ENCODE results near the gene HAP1.
"Not testable (repeated sequence)": the region's sequence is repeated elsewhere in the genome, so short reads cannot be mapped to it uniquely, and the experiment has no call there.

The HAP1 gene

DNA sequence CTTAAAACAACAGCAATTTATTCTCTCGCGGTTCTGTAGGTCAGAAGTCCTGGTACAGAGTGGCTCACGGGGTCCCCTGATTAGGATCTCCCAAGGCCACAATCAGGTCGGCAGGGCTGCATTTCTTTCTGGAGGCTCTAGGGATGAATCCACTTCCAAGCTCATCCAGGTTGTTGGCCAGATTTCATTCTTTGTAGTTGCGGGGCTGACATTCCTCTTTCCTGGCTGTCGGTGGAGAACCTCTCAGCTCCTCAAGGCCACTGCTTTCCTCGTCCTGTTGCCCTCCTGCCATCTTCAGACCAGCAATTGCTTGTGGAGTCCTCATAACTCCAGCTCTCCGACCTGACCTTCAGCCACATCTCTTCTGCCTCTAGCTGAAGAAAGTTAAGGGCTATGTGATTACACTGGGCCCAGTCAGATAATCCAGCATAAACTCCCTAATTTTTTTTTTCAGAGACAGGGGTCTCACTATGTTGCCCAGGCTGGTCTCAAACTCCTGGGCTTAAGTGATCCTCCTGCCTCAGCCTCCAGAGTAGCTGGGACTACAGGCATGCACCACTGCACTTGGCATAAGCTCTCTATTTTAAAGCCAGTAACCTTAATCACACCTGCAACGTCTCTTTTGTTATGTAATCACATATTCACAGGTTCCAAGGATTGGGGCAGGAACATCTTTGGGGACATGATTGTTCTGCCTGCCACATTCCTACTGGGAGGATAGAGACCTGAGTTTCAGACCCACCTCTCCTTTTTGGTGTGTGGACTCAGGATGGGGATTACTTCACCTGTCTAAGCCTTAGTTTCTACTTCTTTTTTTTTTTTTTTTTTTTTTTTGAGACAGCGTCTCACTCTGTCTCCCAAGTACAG lies 26.4 kb downstream of the HAP1 start:
- TF ChIP-seq JUND (IDR thresholded peaks at IDR 0.05; ENCODE audit: low read depth), result no peak
- in situ Hi-C loops (cut with HindIII; ENCODE audit: low pct_unique_long_range_greater_than_20kb, low sequenced_read_pairs), result no loop called here
- DNase-seq (ENCODE audit: low read depth in 1 of 2, low spot score in 1 of 2), result no peak

GRCh38 chr17:41705271-41705991 lies 29.0 kb downstream of the HAP1 start:
- TF ChIP-seq JUND (IDR thresholded peaks at IDR 0.05; ENCODE audit: low read depth), result no peak
- in situ Hi-C loops (cut with HindIII; ENCODE audit: low pct_unique_long_range_greater_than_20kb, low sequenced_read_pairs), result no loop called here
- DNase-seq (ENCODE audit: low read depth in 1 of 2, low spot score in 1 of 2), result no peak

- TF ChIP-seq JUND (IDR thresholded peaks at IDR 0.05; ENCODE audit: low read depth), result no peak
- in situ Hi-C loops (cut with HindIII; ENCODE audit: low pct_unique_long_range_greater_than_20kb, low sequenced_read_pairs), result no loop called here
- DNase-seq (ENCODE audit: low read depth in 1 of 2, low spot score in 1 of 2), result no peak
Observed at GRCh38 chr17:41702712-41703111, 31.7 kb downstream of the HAP1 start.

- in situ Hi-C loops (cut with HindIII; ENCODE audit: low pct_unique_long_range_greater_than_20kb, low sequenced_read_pairs); DNase-seq (ENCODE audit: low read depth in 1 of 2, low spot score in 1 of 2): not testable (repeated sequence)
Observed at GRCh38 chr17:41700843-41701242, 33.6 kb downstream of the HAP1 start.

GRCh38 chr17:41697122-41697962 lies 37.1 kb downstream of the HAP1 start:
- TF ChIP-seq JUND (IDR thresholded peaks at IDR 0.05; ENCODE audit: low read depth), result no peak
- peak in 1 of 2 experiments; percentile 56 for DNase-seq (ENCODE audit: low read depth in 1 of 2, low spot score in 1 of 2)
- in situ Hi-C loops (cut with HindIII; ENCODE audit: low pct_unique_long_range_greater_than_20kb, low sequenced_read_pairs), result no loop called here

DNA sequence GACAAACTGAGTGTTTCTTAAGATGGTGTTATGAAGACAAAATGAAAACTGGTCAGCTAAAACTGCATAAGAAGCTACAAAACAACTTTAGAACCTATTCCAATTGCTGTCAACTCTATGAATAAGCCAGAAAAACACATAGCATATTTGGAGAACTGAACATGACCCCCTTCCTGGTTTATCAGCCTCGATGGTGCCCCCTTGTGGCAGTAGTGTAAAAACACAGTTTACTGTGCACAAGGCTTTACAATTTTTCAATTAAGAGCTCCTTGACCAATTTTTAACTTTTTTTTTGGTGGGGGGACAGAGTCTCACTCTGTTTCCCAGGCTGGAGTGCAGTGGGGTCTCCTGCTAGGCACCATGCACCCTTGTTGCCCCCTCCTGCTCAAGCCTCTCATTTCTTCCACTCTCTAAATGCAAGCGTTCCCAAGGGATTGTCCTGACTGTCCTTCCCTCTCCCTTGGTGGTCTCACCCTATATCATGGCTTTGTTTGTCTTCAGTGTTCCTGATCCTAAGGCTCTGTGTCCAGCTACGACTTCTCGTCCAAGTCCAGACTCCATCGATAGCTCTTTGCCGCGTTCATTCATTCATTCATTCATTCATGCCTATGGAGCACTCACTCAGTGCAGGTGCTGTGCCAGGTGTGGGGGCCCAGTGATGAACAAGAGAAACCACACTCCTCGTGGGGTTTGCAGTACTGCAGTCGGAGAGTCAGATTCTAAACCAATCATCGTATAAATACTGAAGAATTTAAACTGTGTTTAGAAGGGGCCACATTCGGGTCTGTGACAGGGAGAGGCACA lies 38.3 kb downstream of the HAP1 start:
- no peak for TF ChIP-seq JUND (IDR thresholded peaks at IDR 0.05; ENCODE audit: low read depth)
- DNase-seq (ENCODE audit: low read depth in 1 of 2, low spot score in 1 of 2), result peak; percentile 60 to 90
- in situ Hi-C loops (cut with HindIII; ENCODE audit: low pct_unique_long_range_greater_than_20kb, low sequenced_read_pairs), result no loop called here

GRCh38 chr17:41695134-41695661 lies 39.2 kb downstream of the HAP1 start:
- no peak for DNase-seq (ENCODE audit: low read depth in 1 of 2, low spot score in 1 of 2)
- in situ Hi-C loops (cut with HindIII; ENCODE audit: low pct_unique_long_range_greater_than_20kb, low sequenced_read_pairs), result no loop called here
- TF ChIP-seq JUND (IDR thresholded peaks at IDR 0.05; ENCODE audit: low read depth), result no peak

GRCh38 chr17:41692722-41693521 lies 41.5 kb downstream of the HAP1 start:
- DNase-seq (ENCODE audit: low read depth in 1 of 2, low spot score in 1 of 2), result peak in 1 of 2 experiments; percentile 50
- no peak for TF ChIP-seq JUND (IDR thresholded peaks at IDR 0.05; ENCODE audit: low read depth)
- in situ Hi-C loops (cut with HindIII; ENCODE audit: low pct_unique_long_range_greater_than_20kb, low sequenced_read_pairs), result no loop called here

DNA sequence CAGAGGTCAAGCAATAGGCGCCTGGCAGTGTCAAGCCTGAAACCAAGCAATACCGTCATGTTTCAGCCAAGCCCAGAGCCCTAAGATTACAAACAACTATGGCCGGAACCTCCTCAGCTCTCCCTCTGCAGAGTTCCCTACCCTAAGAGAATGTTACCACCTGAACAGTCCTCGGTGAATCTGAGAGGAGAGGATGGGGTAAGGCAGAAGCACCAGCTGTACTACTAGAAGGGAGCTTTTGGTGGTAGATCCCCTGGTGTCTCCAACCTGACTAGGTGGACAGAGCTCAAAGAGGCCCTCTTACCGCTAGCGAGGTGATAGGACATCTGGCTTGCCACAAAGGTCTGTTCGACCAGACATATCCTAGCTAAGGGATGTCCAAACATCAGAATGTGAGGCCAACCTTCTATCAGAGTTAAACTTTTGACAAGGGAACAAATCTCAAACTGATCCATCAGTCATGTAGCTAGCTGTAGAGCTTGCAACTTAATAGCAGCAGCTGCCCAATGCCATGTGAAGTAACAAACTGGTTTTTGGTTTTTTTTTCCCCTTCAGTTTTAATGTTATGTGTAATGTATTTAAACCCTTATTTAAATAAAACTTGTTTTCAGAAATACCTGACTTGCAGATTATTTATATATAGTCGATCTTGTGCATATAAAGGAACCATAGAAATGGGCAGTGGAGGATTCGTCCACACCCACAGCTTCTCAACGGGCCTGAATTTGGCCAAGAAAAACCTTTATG lies 43.2 kb downstream of the HAP1 start:
- in situ Hi-C loops (cut with HindIII; ENCODE audit: low pct_unique_long_range_greater_than_20kb, low sequenced_read_pairs), result no loop called here
- DNase-seq (ENCODE audit: low read depth in 1 of 2, low spot score in 1 of 2), result peak in 1 of 2 experiments; percentile 31
- TF ChIP-seq JUND (IDR thresholded peaks at IDR 0.05; ENCODE audit: low read depth), result no peak

DNA sequence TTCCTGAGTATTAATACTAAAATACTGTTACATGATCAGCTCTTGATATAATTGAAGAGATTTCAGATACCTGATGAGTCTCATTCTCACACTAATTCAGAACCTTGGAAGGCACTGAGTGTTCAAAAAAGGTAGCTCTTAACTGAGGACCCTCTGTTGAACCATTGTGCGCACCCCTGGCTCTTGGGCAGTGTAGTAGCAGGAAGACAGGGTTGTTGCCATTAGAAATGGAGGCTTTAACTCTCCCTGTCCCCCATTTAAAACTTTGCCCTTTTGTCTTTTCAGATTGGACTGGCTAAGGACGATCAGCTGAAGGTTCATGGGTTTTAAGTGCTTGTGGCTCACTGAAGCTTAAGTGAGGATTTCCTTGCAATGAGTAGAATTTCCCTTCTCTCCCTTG lies 43.9 kb downstream of the HAP1 start:
- in situ Hi-C loops (cut with HindIII; ENCODE audit: low pct_unique_long_range_greater_than_20kb, low sequenced_read_pairs), result no loop called here
- DNase-seq (ENCODE audit: low read depth in 1 of 2, low spot score in 1 of 2), result no peak
- TF ChIP-seq JUND (IDR thresholded peaks at IDR 0.05; ENCODE audit: low read depth), result no peak

Data from T47D (cell line).